ENCODE measurements around the gene KRTAP19-3. TPM values are rescaled to one million over a fixed set of nuclear protein-coding genes. Genes with fewer than 3 reads are reported as not detected.

The KRTAP19-3 gene
- total RNA-seq, 1 experiment from 2014 or later, result not detected

DNA sequence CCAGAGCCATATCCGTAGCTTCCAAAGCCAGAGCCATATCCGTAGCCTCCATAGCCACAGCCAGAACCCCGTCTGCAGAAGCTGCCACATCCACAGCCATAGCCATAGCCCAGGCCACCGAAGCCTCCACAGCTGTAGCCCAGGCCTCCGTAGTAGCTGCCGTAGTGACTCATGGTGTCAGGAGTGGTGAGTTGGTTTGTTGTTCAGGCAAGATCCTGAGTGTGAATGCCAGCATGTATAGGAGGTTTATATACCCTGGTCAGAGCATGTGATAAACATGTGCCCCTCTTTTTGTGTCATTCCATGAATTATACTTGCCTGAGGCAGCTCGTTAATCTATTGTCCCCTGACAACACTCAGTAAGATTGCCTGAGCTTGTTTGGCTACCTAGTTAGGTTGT is 11.7 kb downstream of the KRTAP19-3 start, which contains the start of gene KRTAP19-1:
TSS of gene KRTAP19-1 (minus strand) at position 223 of the 400 bp plus-strand sequence. CDS start at position 173, 50 bp downstream.
- intact Hi-C loops (cut with micrococcal nuclease; ENCODE audit: unreplicated experiment), result no loop called here
- no peaks in the 10 kb centered on the region for H3K4me1 Mint-ChIP-seq (ENCODE audit: low read depth, unreplicated experiment)
- H3K27me3 Mint-ChIP-seq (ENCODE audit: unreplicated experiment), result no peaks in the 10 kb centered on the region
- TF ChIP-seq, protein P1, sequence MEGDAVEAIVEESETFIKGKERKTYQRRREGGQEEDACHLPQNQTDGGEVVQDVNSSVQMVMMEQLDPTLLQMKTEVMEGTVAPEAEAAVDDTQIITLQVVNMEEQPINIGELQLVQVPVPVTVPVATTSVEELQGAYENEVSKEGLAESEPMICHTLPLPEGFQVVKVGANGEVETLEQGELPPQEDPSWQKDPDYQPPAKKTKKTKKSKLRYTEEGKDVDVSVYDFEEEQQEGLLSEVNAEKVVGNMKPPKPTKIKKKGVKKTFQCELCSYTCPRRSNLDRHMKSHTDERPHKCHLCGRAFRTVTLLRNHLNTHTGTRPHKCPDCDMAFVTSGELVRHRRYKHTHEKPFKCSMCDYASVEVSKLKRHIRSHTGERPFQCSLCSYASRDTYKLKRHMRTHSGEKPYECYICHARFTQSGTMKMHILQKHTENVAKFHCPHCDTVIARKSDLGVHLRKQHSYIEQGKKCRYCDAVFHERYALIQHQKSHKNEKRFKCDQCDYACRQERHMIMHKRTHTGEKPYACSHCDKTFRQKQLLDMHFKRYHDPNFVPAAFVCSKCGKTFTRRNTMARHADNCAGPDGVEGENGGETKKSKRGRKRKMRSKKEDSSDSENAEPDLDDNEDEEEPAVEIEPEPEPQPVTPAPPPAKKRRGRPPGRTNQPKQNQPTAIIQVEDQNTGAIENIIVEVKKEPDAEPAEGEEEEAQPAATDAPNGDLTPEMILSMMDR (IDR thresholded peaks at IDR 0.05; ENCODE audit: unreplicated experiment), result no peak
- H3K27ac Mint-ChIP-seq (ENCODE audit: unreplicated experiment), result no peak within 1 kb of the TSS
- no TSS peak for BruUV-seq (replicated peaks)
- DNase-seq, result no peak
- H3K9me3 Mint-ChIP-seq (ENCODE audit: low read depth, unreplicated experiment), result peaks cover 15% of the 10 kb centered on the region
- no peaks in the 10 kb centered on the region for H3K36me3 Mint-ChIP-seq (ENCODE audit: insufficient read depth, unreplicated experiment)
- CTCF ChIA-PET, result no interaction called here
- no peak within 1 kb of the TSS for H3K4me3 Mint-ChIP-seq (ENCODE audit: low read depth, unreplicated experiment)

DNA sequence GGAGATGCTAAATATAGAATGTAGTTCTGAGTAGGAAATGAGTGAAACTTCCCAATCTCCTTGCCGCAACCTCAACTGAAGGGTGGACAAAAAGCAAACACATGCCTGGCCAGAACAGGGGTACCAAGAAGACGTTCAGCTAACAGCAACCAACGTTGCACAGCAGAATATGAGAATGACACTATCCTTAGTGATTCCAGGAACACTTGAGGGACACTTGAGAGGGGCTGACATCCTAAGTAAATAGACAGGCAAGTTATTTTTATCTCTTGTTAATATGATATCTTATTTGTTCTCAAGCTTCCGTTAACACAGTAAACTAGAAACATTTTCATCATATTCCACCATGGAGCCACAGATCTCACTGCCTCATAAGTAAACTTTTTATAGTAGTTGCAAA is 12.6 kb downstream of the KRTAP19-3 start:
- no TSS peak for BruUV-seq (replicated peaks)
- Mint-ChIP-seq H3K9me3 (ENCODE audit: low read depth, unreplicated experiment) (peaks cover 15% of the 10 kb centered on the region), H3K27me3 (ENCODE audit: unreplicated experiment) (no peaks in the 10 kb centered on the region), H3K27ac (ENCODE audit: unreplicated experiment) (no peak overlapping the region), H3K4me3 (ENCODE audit: low read depth, unreplicated experiment) (no peak overlapping the region), H3K4me1 (ENCODE audit: low read depth, unreplicated experiment) (no peaks in the 10 kb centered on the region), H3K36me3 (ENCODE audit: insufficient read depth, unreplicated experiment) (no peaks in the 10 kb centered on the region)
- intact Hi-C loops (cut with micrococcal nuclease; ENCODE audit: unreplicated experiment), result no loop called here
- TF ChIP-seq, protein P1 (IDR thresholded peaks at IDR 0.05; ENCODE audit: unreplicated experiment), result no peak
- CTCF ChIA-PET, result no interaction called here
- DNase-seq, result no peak

GRCh38 chr21:30478004-30478403 is 13.8 kb downstream of the KRTAP19-3 start:
- peaks cover 15% of the 10 kb centered on the region for H3K9me3 Mint-ChIP-seq (ENCODE audit: low read depth, unreplicated experiment)
- H3K27me3 Mint-ChIP-seq (ENCODE audit: unreplicated experiment), result no peaks in the 10 kb centered on the region
- no peak for DNase-seq
- peak overlapping the region; percentile 43 for H3K27ac Mint-ChIP-seq (ENCODE audit: unreplicated experiment)
- TF ChIP-seq, protein P1 (IDR thresholded peaks at IDR 0.05; ENCODE audit: unreplicated experiment), result no peak
- BruUV-seq (replicated peaks), result no TSS peak
- intact Hi-C loops (cut with micrococcal nuclease; ENCODE audit: unreplicated experiment), result no loop called here
- CTCF ChIA-PET, result no interaction called here
- H3K4me3 Mint-ChIP-seq (ENCODE audit: low read depth, unreplicated experiment), result no peak overlapping the region
- H3K4me1 Mint-ChIP-seq (ENCODE audit: low read depth, unreplicated experiment), result no peaks in the 10 kb centered on the region
- no peaks in the 10 kb centered on the region for H3K36me3 Mint-ChIP-seq (ENCODE audit: insufficient read depth, unreplicated experiment)

DNA sequence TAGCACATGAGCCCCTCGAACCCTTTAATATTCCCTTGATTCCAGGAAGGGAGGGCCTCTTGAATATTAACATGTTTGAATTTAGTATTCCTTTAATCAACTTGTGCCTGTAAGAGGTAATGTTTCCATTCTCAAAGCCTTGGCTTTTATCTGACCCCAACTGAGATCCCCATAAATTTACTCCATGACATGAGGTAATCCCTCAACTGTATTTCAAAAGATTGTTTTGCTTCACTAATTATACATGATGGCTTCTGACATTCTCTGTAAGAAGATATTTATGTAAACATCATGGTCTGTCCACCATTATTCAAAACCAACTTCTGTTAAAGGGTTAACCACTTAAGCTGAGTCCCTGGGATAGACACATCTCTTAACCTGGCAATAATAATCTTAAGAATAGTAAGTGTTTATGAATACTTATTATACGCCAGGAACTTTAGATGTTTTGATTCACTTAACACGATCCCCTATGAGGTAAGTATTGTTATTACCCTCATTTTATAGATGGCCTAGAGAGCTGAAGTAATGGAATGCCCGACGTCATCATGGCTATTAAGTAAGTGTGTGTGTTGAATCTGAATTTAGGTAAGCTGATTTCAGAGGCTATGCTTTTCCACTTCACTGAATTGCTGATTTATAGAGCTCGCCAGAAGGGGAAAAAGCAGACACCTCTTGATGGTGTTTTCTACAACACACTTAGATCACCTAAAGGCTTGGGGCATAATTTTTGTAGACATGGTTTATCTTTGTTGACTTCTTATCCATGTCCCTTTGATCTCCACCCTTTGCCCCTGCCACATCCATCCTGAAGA is 22.7 kb downstream of the KRTAP19-3 start:
- BruUV-seq (replicated peaks), result no TSS peak
- intact Hi-C loops (cut with micrococcal nuclease; ENCODE audit: unreplicated experiment), result no loop called here
- H3K4me1 Mint-ChIP-seq (ENCODE audit: low read depth, unreplicated experiment), result no peaks in the 10 kb centered on the region
- TF ChIP-seq, protein P1 (IDR thresholded peaks at IDR 0.05; ENCODE audit: unreplicated experiment), result no peak
- H3K27me3 Mint-ChIP-seq (ENCODE audit: unreplicated experiment), result no peaks in the 10 kb centered on the region
- CTCF ChIA-PET, result no interaction called here
- no peak overlapping the region for H3K4me3 Mint-ChIP-seq (ENCODE audit: low read depth, unreplicated experiment)
- no peaks in the 10 kb centered on the region for H3K36me3 Mint-ChIP-seq (ENCODE audit: insufficient read depth, unreplicated experiment)
- DNase-seq, result no peak
- peaks cover 11% of the 10 kb centered on the region for H3K9me3 Mint-ChIP-seq (ENCODE audit: low read depth, unreplicated experiment)
- H3K27ac Mint-ChIP-seq (ENCODE audit: unreplicated experiment), result no peak overlapping the region
